SK-N-MC (cell line): ENCODE measurements around the gene GRIN3A.

Experiments used
- EZH2 ChIP-seq: fragments of 200-600 bp; sonication (generic); IDR thresholded peaks from one replicate; pipeline ENCODE4 v1.6.1; 2017; ENCODE audit warnings: antibody characterized with exemption
- POLR2AphosphoS5 ChIP-seq: IDR thresholded peaks from 2 replicates; pipeline ENCODE4 v1.6.1; 2012; ENCODE audit warnings: mild to moderate bottlenecking, low read depth, low read length, borderline replicate concordance

- no peak for TF ChIP-seq POLR2AphosphoS5
- TF ChIP-seq EZH2 = no peak
These were observed 155.9 kb downstream of the GRIN3A start for GRCh38 chr9:101582553-101582952.
